Glutamatergic neuron (in vitro differentiated cells): Measurements from ENCODE around the gene OBI1. TPM values are rescaled to one million over a fixed set of nuclear protein-coding genes. Genes with fewer than 3 reads are reported as not detected.

Experiments used
- DNase-seq: peaks from one replicate; pipeline ENCODE4 v3.0.0; 2022
- H3K27ac Mint-ChIP-seq: one replicate; pipeline ENCODE4 v1.8.0; 2020; ENCODE audit warnings: mild to moderate bottlenecking, mixed read lengths, inconsistent platforms; ENCODE audit not compliant: unreplicated experiment
- H3K27me3 Mint-ChIP-seq: one replicate; pipeline ENCODE4 v1.8.0; 2020; ENCODE audit warnings: mild to moderate bottlenecking, moderate library complexity, mixed read lengths, inconsistent platforms; ENCODE audit not compliant: unreplicated experiment
- H3K36me3 Mint-ChIP-seq: one replicate; pipeline ENCODE4 v1.8.0; 2020; ENCODE audit warnings: mild to moderate bottlenecking, mixed read lengths, inconsistent platforms; ENCODE audit not compliant: unreplicated experiment
- H3K4me1 Mint-ChIP-seq: one replicate; pipeline ENCODE4 v1.8.0; 2020; ENCODE audit warnings: mild to moderate bottlenecking, low read depth, mixed read lengths, inconsistent platforms; ENCODE audit not compliant: unreplicated experiment
- H3K4me3 Mint-ChIP-seq: one replicate; pipeline ENCODE4 v1.8.0; 2020; ENCODE audit warnings: mild to moderate bottlenecking, mixed read lengths, inconsistent platforms; ENCODE audit not compliant: unreplicated experiment
- H3K9me3 Mint-ChIP-seq: one replicate; pipeline ENCODE4 v1.8.0; 2020; ENCODE audit warnings: mild to moderate bottlenecking, moderate library complexity, mixed read lengths, inconsistent platforms; ENCODE audit not compliant: unreplicated experiment
- CTCF ChIP-seq: fragments of 200-600 bp; sonication (generic); IDR thresholded peaks from one replicate; pipeline ENCODE4 v1.5.0; 2021; ENCODE audit not compliant: partially characterized antibody, unreplicated experiment
- total RNA-seq: library from RNA; stranded (reverse); fragmentation: NEBNext Ultra II Directional; extraction: Animal tissue kit (Norgen Biotek cat#: 25700); gene quantifications from one replicate; pipeline ENCODE4 v1.2.1, GENCODE V29; 2021; ENCODE audit not compliant: unreplicated experiment

OBI1 gene
- total RNA-seq, 1 donor from 2014 or later: 16.7 TPM

GRCh38 chr13:78662467-78662866 lies 3.5 kb upstream of the OBI1 start:
- no peaks in the 10 kb centered on the region for H3K36me3 Mint-ChIP-seq
- TF ChIP-seq CTCF: no peak
- H3K27ac Mint-ChIP-seq: no peak overlapping the region

GRCh38 chr13:78660495-78660857 lies 1.5 kb upstream of the OBI1 start:
- Mint-ChIP-seq H3K27me3 (peaks cover 12% of the 10 kb centered on the region), H3K4me1 (peaks cover 21% of the 10 kb centered on the region), H3K4me3 (peak overlapping the region; percentile 65), H3K9me3 (peaks cover 2% of the 10 kb centered on the region), H3K27ac (no peak overlapping the region), H3K36me3 (no peaks in the 10 kb centered on the region)
- TF ChIP-seq CTCF: no peak
- DNase-seq: no peak

More at GRCh38 chr13:78662467-78662866, 3.5 kb upstream of the OBI1 start:
- H3K27me3 Mint-ChIP-seq: peaks cover 12% of the 10 kb centered on the region
- H3K4me3 Mint-ChIP-seq: no peak overlapping the region
- peaks cover 2% of the 10 kb centered on the region for H3K9me3 Mint-ChIP-seq
- peaks cover 15% of the 10 kb centered on the region for H3K4me1 Mint-ChIP-seq
- DNase-seq: no peak

GRCh38 chr13:78659732-78660494 lies 958 bp upstream of the OBI1 start:
- H3K27me3 Mint-ChIP-seq: peaks cover 12% of the 10 kb centered on the region
- H3K4me1 Mint-ChIP-seq: peaks cover 25% of the 10 kb centered on the region

GRCh38 chr13:78659450-78659730 lies 435 bp upstream of the OBI1 start:
- peak overlapping the region; percentile 90 for H3K27ac Mint-ChIP-seq
- no peaks in the 10 kb centered on the region for H3K9me3 Mint-ChIP-seq
- H3K27me3 Mint-ChIP-seq: peaks cover 10% of the 10 kb centered on the region
- peak overlapping the region; percentile 98 for H3K4me3 Mint-ChIP-seq
- peaks cover 25% of the 10 kb centered on the region for H3K4me1 Mint-ChIP-seq
- TF ChIP-seq CTCF: no peak
- no peaks in the 10 kb centered on the region for H3K36me3 Mint-ChIP-seq
- DNase-seq: no peak

More at GRCh38 chr13:78659732-78660494, 958 bp upstream of the OBI1 start:
- peaks cover 2% of the 10 kb centered on the region for H3K9me3 Mint-ChIP-seq
- H3K27ac Mint-ChIP-seq: no peak overlapping the region
- peak overlapping the region; percentile 98 for H3K4me3 Mint-ChIP-seq
- no peaks in the 10 kb centered on the region for H3K36me3 Mint-ChIP-seq
- peak; percentile 21 for DNase-seq
- TF ChIP-seq CTCF: no peak
